Measurements from ENCODE around the gene ADD3.

- TF ChIP-seq RAD21 (IDR thresholded peaks at IDR 0.05; ENCODE audit: insufficient read depth, low read depth, low read length) (no peak), ATF7 (IDR thresholded peaks at IDR 0.05; ENCODE audit: low read depth) (no peak), CREM (IDR thresholded peaks at IDR 0.05; ENCODE audit: low read depth) (no peak)
- TF ChIP-seq, protein P1, sequence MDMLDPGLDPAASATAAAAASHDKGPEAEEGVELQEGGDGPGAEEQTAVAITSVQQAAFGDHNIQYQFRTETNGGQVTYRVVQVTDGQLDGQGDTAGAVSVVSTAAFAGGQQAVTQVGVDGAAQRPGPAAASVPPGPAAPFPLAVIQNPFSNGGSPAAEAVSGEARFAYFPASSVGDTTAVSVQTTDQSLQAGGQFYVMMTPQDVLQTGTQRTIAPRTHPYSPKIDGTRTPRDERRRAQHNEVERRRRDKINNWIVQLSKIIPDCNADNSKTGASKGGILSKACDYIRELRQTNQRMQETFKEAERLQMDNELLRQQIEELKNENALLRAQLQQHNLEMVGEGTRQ (IDR thresholded peaks at IDR 0.05; ENCODE audit: borderline replicate concordance, low read depth, low read length) = no peak
- TF ChIP-seq, protein P2, sequence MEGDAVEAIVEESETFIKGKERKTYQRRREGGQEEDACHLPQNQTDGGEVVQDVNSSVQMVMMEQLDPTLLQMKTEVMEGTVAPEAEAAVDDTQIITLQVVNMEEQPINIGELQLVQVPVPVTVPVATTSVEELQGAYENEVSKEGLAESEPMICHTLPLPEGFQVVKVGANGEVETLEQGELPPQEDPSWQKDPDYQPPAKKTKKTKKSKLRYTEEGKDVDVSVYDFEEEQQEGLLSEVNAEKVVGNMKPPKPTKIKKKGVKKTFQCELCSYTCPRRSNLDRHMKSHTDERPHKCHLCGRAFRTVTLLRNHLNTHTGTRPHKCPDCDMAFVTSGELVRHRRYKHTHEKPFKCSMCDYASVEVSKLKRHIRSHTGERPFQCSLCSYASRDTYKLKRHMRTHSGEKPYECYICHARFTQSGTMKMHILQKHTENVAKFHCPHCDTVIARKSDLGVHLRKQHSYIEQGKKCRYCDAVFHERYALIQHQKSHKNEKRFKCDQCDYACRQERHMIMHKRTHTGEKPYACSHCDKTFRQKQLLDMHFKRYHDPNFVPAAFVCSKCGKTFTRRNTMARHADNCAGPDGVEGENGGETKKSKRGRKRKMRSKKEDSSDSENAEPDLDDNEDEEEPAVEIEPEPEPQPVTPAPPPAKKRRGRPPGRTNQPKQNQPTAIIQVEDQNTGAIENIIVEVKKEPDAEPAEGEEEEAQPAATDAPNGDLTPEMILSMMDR (IDR thresholded peaks at IDR 0.05 in 2 of 3, conservative IDR thresholded peaks at IDR 0.05 in 1 of 3; ENCODE audit: control insufficient read depth in 2 of 3, extremely low read depth in 1 of 3, insufficient read depth in 1 of 3, low read depth in 3 of 3, low read length in 3 of 3) = no peak
These were observed 47.1 kb upstream of the ADD3 start for GRCh38 chr10:109960682-109961081.

Measured in GM12878 (cell line).